IMR-90 (cell line): Measurements from ENCODE around the gene PLVAP. TPM values are rescaled to one million over a fixed set of nuclear protein-coding genes. Genes with fewer than 3 reads are reported as not detected.

ENCODE experiments used
- ATAC-seq: fragments of 200-7000 bp; cut with Tn5 transposase; 2 replicates; pipeline ENCODE4 v1.9.1; 2020; ENCODE audit warnings: low read depth, mild to moderate bottlenecking, moderate library complexity
- BruUV-seq: library from RNA; stranded (reverse); fragments of 400-500 nt; replicated peaks from 2 replicates; lab custom pipeline; 2021; lab: Mats Ljungman, UMichigan
- CTCF ChIA-PET: fragments of 300-600 bp; formaldehyde crosslinking; extraction: SDS; loops from one replicate; lab custom pipeline; 2021; ENCODE audit warnings: antibody characterized with exemption; lab: Yijun Ruan, JAX
- POLR2A ChIA-PET: fragments of 300-600 bp; sonication (Branson Sonifier 250); formaldehyde crosslinking; loops from one replicate; lab custom pipeline; 2022; ENCODE audit warnings: antibody characterized with exemption; ENCODE audit not compliant: unreplicated experiment; lab: Charles Lee
- DNase-seq: peaks from one replicate; pipeline ENCODE4 v3.0.0; 2013
- H2AFZ ChIP-seq: replicated peaks from 2 replicates; pipeline ENCODE3; 2013; ENCODE audit warnings: low read length, mild to moderate bottlenecking; ENCODE audit not compliant: poor library complexity
- H2AK5ac ChIP-seq: 2 replicates; pipeline ENCODE4 v1.6.1; 2013; ENCODE audit warnings: low read depth, low read length, inconsistent platforms
- H2AK9ac ChIP-seq: replicated peaks from 2 replicates; pipeline ENCODE3; 2013; ENCODE audit warnings: mild to moderate bottlenecking, low read depth, low read length, moderate library complexity; ENCODE audit not compliant: poor library complexity
- H2BK120ac ChIP-seq: 2 replicates; pipeline ENCODE4 v1.6.1; 2013; ENCODE audit warnings: low read depth, low read length, inconsistent platforms
- H2BK15ac ChIP-seq: 3 replicates; pipeline ENCODE4 v1.6.1; 2013; ENCODE audit warnings: low read depth, low read length, inconsistent platforms
- H2BK20ac ChIP-seq: 2 replicates; pipeline ENCODE4 v1.6.1; 2013; ENCODE audit warnings: low read depth, mild to moderate bottlenecking, inconsistent platforms, low read length, moderate library complexity
- H2BK5ac ChIP-seq: 2 replicates; pipeline ENCODE4 v1.6.1; 2013; ENCODE audit warnings: mild to moderate bottlenecking, low read depth, low read length, inconsistent platforms; ENCODE audit not compliant: poor library complexity, severe bottlenecking
- H3K14ac ChIP-seq: replicated peaks from 2 replicates; pipeline ENCODE4 v1.6.1; 2013; ENCODE audit warnings: low read depth, low read length, inconsistent platforms
- H3K18ac ChIP-seq: 2 replicates; pipeline ENCODE4 v1.6.1; 2013; ENCODE audit warnings: low read depth, low read length, control low read depth
- H3K23ac ChIP-seq: 2 replicates; pipeline ENCODE4 v1.6.1; 2013; ENCODE audit warnings: low read depth, low read length, inconsistent platforms
- H3K27ac ChIP-seq: 2 replicates; pipeline ENCODE4 v1.5.1; 2013; ENCODE audit warnings: mild to moderate bottlenecking, control low read depth, low read length; ENCODE audit not compliant: insufficient read depth
- H3K27me3 ChIP-seq: 2 replicates; pipeline ENCODE4 v1.6.1; 2013; ENCODE audit warnings: low read length; ENCODE audit not compliant: control insufficient read depth, insufficient read depth
- H3K36me3 ChIP-seq: 2 replicates; pipeline ENCODE4 v1.6.1; 2013; ENCODE audit warnings: low read length, mixed read lengths; ENCODE audit not compliant: control insufficient read depth, insufficient read depth
- H3K4ac ChIP-seq: 2 replicates; pipeline ENCODE4 v1.6.1; 2013; ENCODE audit warnings: low read depth, low read length, inconsistent platforms
- H3K4me1 ChIP-seq: 2 replicates; pipeline ENCODE4 v1.6.1; 2013; ENCODE audit warnings: low read length, mixed read lengths; ENCODE audit not compliant: control insufficient read depth, insufficient read depth
- H3K4me2 ChIP-seq: 2 replicates; pipeline ENCODE4 v1.6.1; 2013; ENCODE audit warnings: low read depth, mild to moderate bottlenecking, control low read depth, low read length, moderate library complexity
- H3K4me3 ChIP-seq: 2 replicates; pipeline ENCODE4 v1.5.1; 2013; ENCODE audit warnings: low read depth, mild to moderate bottlenecking, control low read depth, low read length, moderate library complexity; ENCODE audit not compliant: insufficient read depth
- H3K56ac ChIP-seq: 2 replicates; pipeline ENCODE4 v1.6.1; 2013; ENCODE audit warnings: low read length, inconsistent platforms; ENCODE audit not compliant: insufficient read depth; ENCODE audit errors: extremely low read depth
- H3K79me1 ChIP-seq, 2 experiments: 2 replicates each; pipeline ENCODE4 v1.6.1; 2013; ENCODE audit warnings: low read length in 2 of 2, inconsistent platforms in 1 of 2, low read depth in 1 of 2
- H3K9ac ChIP-seq: 2 replicates; pipeline ENCODE4 v1.6.1; 2013; ENCODE audit warnings: low read depth, low read length, control low read depth
- H3K9me1 ChIP-seq: 2 replicates; pipeline ENCODE4 v1.6.1; 2013; ENCODE audit warnings: low read length, inconsistent platforms; ENCODE audit not compliant: insufficient read depth
- H3K9me3 ChIP-seq: 2 replicates; pipeline ENCODE4 v1.6.1; 2013; ENCODE audit warnings: low read length; ENCODE audit not compliant: control insufficient read depth, insufficient read depth
- H4K20me1 ChIP-seq: 2 replicates; pipeline ENCODE4 v1.6.1; 2013; ENCODE audit warnings: low read length, inconsistent platforms; ENCODE audit not compliant: insufficient read depth
- H4K5ac ChIP-seq: 2 replicates; pipeline ENCODE4 v1.6.1; 2013; ENCODE audit warnings: mild to moderate bottlenecking, low read depth, low read length, control low read depth
- H4K8ac ChIP-seq, 2 experiments: 2 replicates each; pipeline ENCODE4 v1.6.1; 2013; ENCODE audit warnings: low read depth in 2 of 2, low read length in 2 of 2, control low read depth in 1 of 2, inconsistent platforms in 1 of 2
- H4K91ac ChIP-seq: 2 replicates; pipeline ENCODE4 v1.6.1; 2013; ENCODE audit warnings: low read depth, low read length, inconsistent platforms; ENCODE audit not compliant: insufficient read depth
- BHLHE40 ChIP-seq: fragments of 150-350 bp; IDR thresholded peaks from 2 replicates; pipeline ENCODE4 v1.6.1; 2016; ENCODE audit warnings: mild to moderate bottlenecking, low read depth, low read length
- CHD1 ChIP-seq: IDR thresholded peaks from 2 replicates; pipeline ENCODE4 v1.6.1; 2012; ENCODE audit warnings: low read depth, low read length, improper control_type of control experiment
- CTCF ChIP-seq: conservative IDR thresholded peaks from 2 replicates; pipeline ENCODE4 v1.5.1; 2012; ENCODE audit warnings: mild to moderate bottlenecking, low read depth, low read length, improper control_type of control experiment
- ELK1 ChIP-seq: fragments of 150-350 bp; IDR thresholded peaks from 2 replicates; pipeline ENCODE4 v1.6.1; 2016; ENCODE audit warnings: low read depth, mild to moderate bottlenecking, low read length, moderate library complexity, borderline replicate concordance
- FOS ChIP-seq: fragments of 150-350 bp; IDR thresholded peaks from 2 replicates; pipeline ENCODE4 v1.6.1; 2016; ENCODE audit warnings: low read depth, low read length
- MAFK ChIP-seq: IDR thresholded peaks from 2 replicates; pipeline ENCODE4 v1.6.1; 2012; ENCODE audit warnings: low read depth, low read length, improper control_type of control experiment
- MAZ ChIP-seq: IDR thresholded peaks from 2 replicates; pipeline ENCODE4 v1.6.1; 2012; ENCODE audit warnings: low read depth, mild to moderate bottlenecking, low read length, improper control_type of control experiment, moderate library complexity, borderline replicate concordance
- MXI1 ChIP-seq: IDR thresholded peaks from 2 replicates; pipeline ENCODE4 v1.6.1; 2012; ENCODE audit warnings: low read depth, mild to moderate bottlenecking, low read length, moderate library complexity, borderline replicate concordance
- POLR2A ChIP-seq: IDR thresholded peaks from 2 replicates; pipeline ENCODE4 v1.6.1; 2012; ENCODE audit warnings: mild to moderate bottlenecking, low read depth, low read length
- RAD21 ChIP-seq: IDR thresholded peaks from 2 replicates; pipeline ENCODE4 v1.6.1; 2012; ENCODE audit warnings: low read length, improper control_type of control experiment
- RCOR1 ChIP-seq: IDR thresholded peaks from 2 replicates; pipeline ENCODE4 v1.6.1; 2012; ENCODE audit warnings: mild to moderate bottlenecking, low read length, improper control_type of control experiment; ENCODE audit not compliant: insufficient replicate concordance
- RFX5 ChIP-seq: IDR thresholded peaks from 2 replicates; pipeline ENCODE4 v1.8.0; 2012; ENCODE audit warnings: low read depth, mild to moderate bottlenecking, low read length, moderate library complexity
- USF2 ChIP-seq: fragments of 150-350 bp; IDR thresholded peaks from 2 replicates; pipeline ENCODE4 v1.6.1; 2017; ENCODE audit warnings: mild to moderate bottlenecking, antibody characterized with exemption, low read length, low read depth
- WGBS, 2 experiments: methylation state at CpG; one replicate each; pipeline versions ENCODE4 v1.1.5 to v1.1.7; 2013; ENCODE audit warnings: missing lambda C conversion rate in 2 of 2; ENCODE audit not compliant: insufficient read length in 1 of 2; ENCODE audit errors: extremely low coverage in 2 of 2; 5-methylcytosine and 5-hydroxymethylcytosine counted together
- dilution Hi-C: fragments of 300-500 bp; cut with HindIII; formaldehyde crosslinking; loops from one replicate; pipeline ENCODE4 v1.14.3; 2018; ENCODE audit warnings: low sequenced_read_pairs; ENCODE audit not compliant: unreplicated experiment
- in situ Hi-C: fragments of 300-500 bp; cut with MboI; formaldehyde crosslinking; loops from 3 replicates; pipeline ENCODE4 v1.14.3; 2019; ENCODE audit warnings: low sequenced_read_pairs, inconsistent platforms, mixed read lengths
- intact Hi-C: fragments of 100-400 bp; cut with micrococcal nuclease; formaldehyde crosslinking; loops from 2 replicates; pipeline ENCODE4 v1.10.0; 2022
- polyA plus RNA-seq, 3 experiments: library from polyadenylated mRNA; depleted of rRNA; stranded (reverse); fragments of >200 nt; gene quantifications; 2 replicates each; pipeline ENCODE4 v1.2.3, GENCODE V29; 2012; ENCODE audit warnings: low replicate concordance in 1 of 3
- total RNA-seq: library from RNA; depleted of rRNA; stranded (reverse); fragments of >200 nt; gene quantifications from 2 replicates; pipeline ENCODE4 v1.2.3, GENCODE V29; 2012

The PLVAP gene
- total and polyA plus RNA-seq, 2 of the 4 experiments (the other 2 are of a cell fraction) = not detected

GRCh38 chr19:17305517-17306284 lies 71.4 kb downstream of the PLVAP start, which contains the start of gene MRPL34:
MRPL34 (plus strand) TSS chr19:17305872; CDS start chr19:17305893, 21 bp downstream.
- 0% methylated on average over 30 of the region's 55 CpGs; no CpG with 5 or more reads in 1 of the 2 experiments for WGBS, 2 experiments
- POLR2A ChIA-PET = no interaction called here
- peak within 1 kb of the TSS; percentile 64 for H3K9ac ChIP-seq
- H4K91ac ChIP-seq = peak within 1 kb of the TSS; percentile 77
- H3K79me1 ChIP-seq = peaks cover 26 to 61% of the 10 kb centered on the region in 2 experiments
- 0 out of 2 replicates have a peak within 1 kb of the TSS, but pooled peaks have one; percentile 28 for H2BK120ac ChIP-seq
- ATAC-seq = peak; percentile 52
- CTCF ChIA-PET = interaction anchor here (0.6 to 1.0 kb wide), 5 partner anchors 13 to 593 kb away, joined by 3 to 7 read pairs (median 4); no protein-coding TSS in a partner anchor
- peak; percentile 99 for DNase-seq
- peaks cover 4% of the 10 kb centered on the region for H4K20me1 ChIP-seq
- peak within 1 kb of the TSS; percentile 92 for H3K4me2 ChIP-seq
- H2BK20ac ChIP-seq = peak within 1 kb of the TSS; percentile 77; the same call in 1 of the 2 replicates
- peak within 1 kb of the TSS; percentile 94 for H2AK9ac ChIP-seq
- peak within 1 kb of the TSS; percentile 86 for H2AK5ac ChIP-seq
- H3K18ac ChIP-seq = peak within 1 kb of the TSS; percentile 38
- in situ Hi-C loops (no loop called here), intact Hi-C loops (loop anchor here (1.0 kb wide), 1 partner anchor 38 kb away; the partner anchor contains the start of gene BABAM1), dilution Hi-C loops (no loop called here)
- peak within 1 kb of the TSS; percentile 45 for H3K56ac ChIP-seq
- H3K9me3 ChIP-seq = no peaks in the 10 kb centered on the region
- no peaks in the 10 kb centered on the region for H3K27me3 ChIP-seq
- H3K4ac ChIP-seq = peak within 1 kb of the TSS; percentile 81
- H3K9me1 ChIP-seq = peaks cover 26% of the 10 kb centered on the region
- H3K27ac ChIP-seq = peak within 1 kb of the TSS; percentile 61
- peak within 1 kb of the TSS; percentile 57 for H2BK5ac ChIP-seq
- peak within 1 kb of the TSS; percentile 55 for H3K4me3 ChIP-seq
- H3K14ac ChIP-seq = peak within 1 kb of the TSS; percentile 71
- no peaks in the 10 kb centered on the region for H3K36me3 ChIP-seq
- no TSS peak for BruUV-seq
- peak within 1 kb of the TSS; percentile 94 for H2AFZ ChIP-seq
- peak within 1 kb of the TSS; percentile 87; the same call in 2 of the 3 replicates for H2BK15ac ChIP-seq
- peak within 1 kb of the TSS; percentile 28 for H4K5ac ChIP-seq
- peaks cover 8% of the 10 kb centered on the region for H3K4me1 ChIP-seq
- H3K23ac ChIP-seq = peak within 1 kb of the TSS; percentile 96
- peak within 1 kb of the TSS; percentile 48 to 83 for H4K8ac ChIP-seq
- TF ChIP-seq MAZ (no peak), BHLHE40 (0 out of 2 replicates have a peak, but pooled peaks have one; percentile 13), RFX5 (0 out of 2 replicates have a peak, but pooled peaks have one; percentile 11), ELK1 (no peak), CTCF (peak; percentile 87), USF2 (peak; percentile 65; the same call in 1 of the 2 replicates), POLR2A (no peak), MXI1 (peak; percentile 37; the same call in 1 of the 2 replicates), RAD21 (peak; percentile 58), MAFK (no peak), FOS (no peak), CHD1 (no peak), RCOR1 (peak; percentile 68)
